NCI-H226 (cell line): ENCODE data around the gene PKNOX1.
"Not testable (repeated sequence)": the region's sequence is repeated elsewhere in the genome, so short reads cannot be mapped to it uniquely, and the experiment has no call there.

Experiments used
- DNase-seq: peaks from one replicate; pipeline ENCODE4 v3.0.0-alpha.2; 2015

The PKNOX1 gene

DNA sequence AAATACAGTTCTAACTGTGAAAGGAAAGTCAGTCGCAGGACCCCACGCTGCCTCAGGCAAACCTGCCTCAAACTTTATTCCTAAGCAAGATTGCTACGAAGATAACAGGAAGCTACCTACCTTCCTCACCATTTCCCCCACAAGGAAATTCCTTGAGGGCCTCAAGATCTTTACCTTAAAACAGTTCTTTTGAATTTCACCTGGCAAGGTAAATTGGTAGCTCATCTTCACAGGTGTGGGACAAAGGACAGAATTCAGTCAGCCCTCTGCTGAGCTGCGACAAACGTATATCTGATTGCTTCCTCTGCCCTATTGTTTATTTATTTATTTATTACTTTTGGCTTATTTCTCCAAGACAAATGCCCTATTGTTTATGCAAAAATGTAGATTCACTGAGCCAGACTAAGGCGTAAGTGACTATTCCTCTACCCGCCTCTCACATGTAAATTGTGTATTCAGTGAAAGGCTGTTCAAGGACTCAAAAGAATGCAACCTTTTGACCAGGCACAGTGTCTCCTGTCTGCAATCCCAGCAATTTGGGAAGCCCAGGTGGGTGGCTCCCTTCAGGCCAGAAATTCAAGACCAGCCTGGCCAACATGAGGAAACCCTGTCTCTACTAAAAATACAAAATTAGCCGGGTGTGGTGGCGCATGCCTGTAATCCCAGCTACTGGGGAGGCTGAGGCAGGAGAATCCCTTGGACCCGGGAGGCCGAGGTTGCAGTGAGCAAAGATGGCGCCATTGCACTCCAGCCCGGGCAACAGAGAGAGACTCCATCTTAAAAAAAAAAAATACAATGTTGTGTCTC lies 17.3 kb upstream of the PKNOX1 start:
- DNase-seq: no peak

DNA sequence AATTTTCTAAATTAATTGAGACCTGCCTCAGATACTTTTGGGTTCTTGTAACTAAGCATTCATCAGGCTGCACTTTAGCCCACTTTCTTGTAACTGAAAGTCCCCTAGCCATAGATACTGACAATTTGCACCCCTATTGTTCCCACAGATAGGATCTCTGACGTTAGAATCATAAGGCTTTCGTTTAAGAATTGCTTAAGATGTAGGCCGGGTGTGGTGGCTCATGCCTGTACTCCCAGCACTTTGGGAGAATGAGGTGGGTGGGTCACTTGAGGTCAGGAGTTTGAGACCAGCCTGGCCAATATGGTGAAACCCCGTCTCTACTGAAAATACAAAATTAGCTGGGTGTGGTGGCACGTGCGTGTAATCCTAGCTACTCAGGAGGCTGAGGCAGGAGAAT lies 16.2 kb upstream of the PKNOX1 start:
- not testable (repeated sequence) for DNase-seq

DNA sequence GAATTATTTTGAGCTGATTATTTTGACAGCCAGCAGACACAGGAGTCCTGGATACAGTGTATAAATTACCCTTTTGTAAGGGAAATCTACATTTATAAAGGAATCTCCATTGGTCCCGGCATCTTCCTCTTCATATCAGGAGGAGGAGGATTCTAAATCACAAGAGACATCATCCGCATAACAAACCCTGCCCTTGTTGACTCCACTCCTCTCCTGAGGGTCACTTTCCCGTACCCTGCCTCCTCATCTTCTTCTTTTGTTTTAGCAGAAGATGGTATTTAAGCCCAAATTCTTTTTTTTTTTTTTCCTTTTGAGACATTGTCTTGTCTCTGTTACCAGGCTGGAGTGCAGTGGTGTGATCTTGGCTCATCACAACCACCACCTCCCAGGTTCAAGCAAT lies 14.6 kb upstream of the PKNOX1 start:
- no peak for DNase-seq

DNA sequence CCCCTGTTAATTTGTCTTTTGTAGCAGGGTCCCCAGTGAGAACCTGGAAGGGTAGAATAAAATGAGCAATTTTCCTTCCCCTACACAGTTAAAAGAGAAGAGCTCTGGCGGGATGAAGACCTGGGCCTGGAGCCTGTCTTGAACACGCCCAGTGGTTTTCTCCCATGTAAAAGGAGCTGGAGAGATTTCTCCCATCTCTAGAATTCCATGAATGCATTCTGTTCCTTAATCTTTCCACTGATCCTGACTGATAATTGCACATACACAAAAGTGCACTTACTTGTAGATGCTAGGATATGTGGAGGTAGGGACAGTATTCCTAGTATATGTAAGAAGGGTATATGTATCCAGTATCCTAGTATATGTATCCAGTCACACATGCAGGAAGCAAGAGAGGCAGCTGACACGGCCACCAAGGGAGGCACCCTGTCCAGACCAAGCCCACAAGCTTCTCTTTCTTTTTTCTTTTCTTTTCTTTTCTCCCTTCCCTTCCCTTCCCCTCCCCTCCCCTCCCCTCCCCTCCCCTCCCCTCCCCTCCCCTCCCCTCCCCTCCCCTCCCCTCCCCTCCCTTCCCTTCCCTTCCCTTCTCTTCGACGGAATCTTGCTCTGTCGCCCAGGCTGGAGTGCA lies 11.9 kb upstream of the PKNOX1 start:
- DNase-seq: no peak

DNA sequence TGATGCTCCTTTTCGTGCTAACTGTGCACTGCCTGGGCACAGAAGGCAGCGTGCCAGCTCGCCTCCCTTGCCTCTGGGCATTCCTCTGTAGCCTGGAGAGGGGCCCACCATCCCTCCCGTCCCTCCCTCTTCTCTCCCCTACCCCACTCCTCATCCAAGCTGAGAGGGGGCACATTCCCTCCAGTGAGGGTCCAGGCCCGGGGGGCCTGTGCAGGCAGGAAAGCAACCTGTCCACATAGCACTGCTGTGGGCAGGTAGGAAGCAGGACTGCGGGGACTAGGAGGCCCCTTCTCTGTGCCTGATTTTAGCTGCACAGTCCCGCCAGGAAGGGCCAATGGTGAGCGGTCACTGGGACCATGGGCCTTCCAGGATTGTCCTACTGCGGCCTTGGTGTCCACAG lies 10.3 kb upstream of the PKNOX1 start:
- no peak for DNase-seq

DNA sequence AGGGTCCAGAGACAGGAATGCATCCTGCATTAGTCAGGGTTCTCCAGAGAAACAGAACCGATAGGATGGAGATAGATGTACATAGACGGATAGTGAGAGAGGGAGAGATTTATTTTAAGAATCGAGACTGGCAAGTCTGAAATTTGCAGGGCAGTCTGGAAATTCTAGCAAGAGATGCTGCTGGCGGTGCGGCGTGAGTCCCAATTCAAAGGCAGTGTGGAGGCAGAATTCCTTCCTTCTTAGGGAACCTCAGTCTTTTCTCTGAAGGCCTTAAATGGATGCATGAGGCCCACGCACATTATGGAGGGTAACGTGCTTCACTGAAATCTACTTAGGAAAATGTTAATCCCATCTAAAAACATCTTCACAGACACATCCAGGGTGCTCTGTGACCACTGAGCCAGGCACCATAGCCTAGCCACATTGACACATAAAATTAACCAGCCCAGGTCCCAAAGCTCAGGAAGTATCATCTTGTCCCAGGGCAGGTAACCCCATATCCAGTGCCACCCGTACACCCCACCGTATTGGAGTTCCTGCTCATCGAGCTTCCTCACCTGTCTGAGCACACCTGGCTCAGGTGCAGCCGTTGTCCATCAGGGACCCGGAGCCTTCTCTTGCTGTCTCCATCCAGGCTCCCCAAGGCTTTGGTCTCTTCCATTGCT lies 9.7 kb upstream of the PKNOX1 start:
- DNase-seq: no peak

DNA sequence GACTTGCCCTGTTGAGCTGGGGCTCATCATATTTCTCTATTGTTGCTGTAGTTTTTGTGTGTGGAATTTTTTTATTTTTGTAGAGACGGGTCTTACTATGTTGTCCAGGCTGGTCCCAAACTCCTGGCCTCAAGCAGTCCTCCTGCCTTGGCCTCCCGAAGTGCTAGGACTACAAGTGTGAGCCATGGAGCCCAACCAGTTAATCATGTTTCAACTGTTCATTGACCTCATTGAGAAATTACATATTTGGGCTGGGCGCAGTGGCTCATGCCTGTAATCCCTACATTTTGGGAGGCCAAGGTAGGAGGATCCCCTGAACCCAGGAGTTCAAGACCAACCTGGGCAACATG lies 9.2 kb upstream of the PKNOX1 start:
- no peak for DNase-seq

DNA sequence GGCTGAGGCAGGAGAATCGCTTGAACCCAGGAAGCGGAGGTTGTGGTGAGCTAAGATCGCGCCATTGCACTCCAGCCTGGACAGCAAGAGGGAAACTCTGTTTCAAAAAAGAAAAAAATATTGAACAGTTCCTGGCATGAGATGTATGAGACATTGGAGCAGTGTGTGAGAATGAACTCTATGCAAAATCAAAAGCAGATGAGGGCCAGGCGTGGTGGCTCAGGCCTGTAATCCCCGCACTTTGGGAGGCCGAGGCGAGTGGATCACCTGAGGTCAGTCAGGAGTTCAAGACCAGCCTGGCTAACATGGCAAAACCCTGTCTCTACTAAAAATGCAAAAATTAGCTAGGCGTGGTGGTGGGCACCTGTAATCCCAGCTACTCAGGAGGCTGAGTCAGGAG lies 6.7 kb upstream of the PKNOX1 start:
- not testable (repeated sequence) for DNase-seq

DNA sequence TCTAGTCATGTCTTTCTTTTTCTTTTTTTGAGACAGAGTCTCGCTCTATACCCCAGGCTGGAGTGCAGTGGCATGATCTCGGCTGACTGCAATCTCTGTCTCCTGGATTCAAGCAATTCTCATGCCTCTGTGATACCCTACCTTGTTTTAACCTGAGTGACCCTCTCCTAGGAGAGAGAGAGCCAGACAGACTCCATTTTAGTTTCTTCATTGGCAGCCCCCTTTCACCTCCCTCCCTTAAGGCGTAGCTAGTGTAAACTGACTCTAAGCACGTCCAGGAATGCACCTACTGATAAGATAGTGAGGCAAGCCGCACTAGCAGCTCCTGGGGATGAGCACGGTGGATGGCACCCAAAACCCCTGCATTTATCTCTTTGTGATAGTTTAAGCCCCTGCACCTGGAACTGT lies 5.2 kb upstream of the PKNOX1 start:
- peak; percentile 59 for DNase-seq

DNA sequence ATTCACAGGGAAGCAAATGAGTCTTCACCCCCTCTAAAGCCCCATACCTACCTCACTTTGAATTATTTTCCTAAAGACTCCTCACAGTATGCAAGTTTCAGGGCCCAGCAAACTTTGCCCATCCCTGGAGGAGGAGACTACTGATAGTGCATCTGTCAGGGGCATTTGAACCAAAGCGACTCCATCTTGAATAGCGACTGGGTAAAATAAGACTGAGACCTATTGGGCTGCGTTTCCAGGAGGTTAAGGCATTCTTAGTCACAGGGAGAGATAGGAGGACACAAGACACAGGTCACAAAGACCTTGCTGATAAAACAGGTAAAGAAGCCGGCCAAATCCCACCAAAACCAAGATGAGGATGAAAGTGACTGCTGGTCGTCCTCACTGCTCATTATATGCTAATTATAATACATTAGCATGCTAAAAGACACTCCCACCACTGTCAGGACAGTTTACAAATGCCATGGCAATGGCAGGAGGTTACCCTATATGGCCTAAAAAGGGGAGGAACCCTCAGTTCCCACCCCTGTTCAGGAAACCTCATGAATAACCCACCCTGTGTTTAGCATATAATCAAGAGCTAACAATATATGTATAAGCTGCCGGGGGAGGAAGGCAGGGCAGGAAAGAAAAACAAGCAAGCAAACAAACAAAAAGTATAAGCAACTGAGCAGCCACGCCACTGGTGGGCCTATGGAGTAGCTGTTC lies 3.3 kb upstream of the PKNOX1 start:
- no peak for DNase-seq

DNA sequence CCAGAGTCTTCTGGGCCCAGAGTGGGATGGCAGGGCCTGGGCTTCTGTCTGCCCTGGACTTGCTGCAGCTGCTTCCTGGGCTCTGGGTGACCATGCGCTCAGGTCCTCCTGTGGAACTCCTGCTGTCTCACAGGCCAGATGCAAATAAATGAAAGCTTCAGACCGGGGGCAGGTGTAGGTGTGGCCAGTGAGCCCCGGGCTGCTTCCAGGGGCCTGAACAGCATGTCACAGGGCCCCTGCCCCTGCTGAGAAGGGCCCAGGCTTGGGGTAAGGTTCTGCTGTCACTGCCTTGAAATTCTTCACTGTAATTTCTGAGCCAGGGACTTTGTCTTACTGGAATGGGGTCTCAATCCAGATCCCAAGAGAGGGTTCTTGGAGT lies 2.5 kb upstream of the PKNOX1 start:
- DNase-seq: no peak

DNA sequence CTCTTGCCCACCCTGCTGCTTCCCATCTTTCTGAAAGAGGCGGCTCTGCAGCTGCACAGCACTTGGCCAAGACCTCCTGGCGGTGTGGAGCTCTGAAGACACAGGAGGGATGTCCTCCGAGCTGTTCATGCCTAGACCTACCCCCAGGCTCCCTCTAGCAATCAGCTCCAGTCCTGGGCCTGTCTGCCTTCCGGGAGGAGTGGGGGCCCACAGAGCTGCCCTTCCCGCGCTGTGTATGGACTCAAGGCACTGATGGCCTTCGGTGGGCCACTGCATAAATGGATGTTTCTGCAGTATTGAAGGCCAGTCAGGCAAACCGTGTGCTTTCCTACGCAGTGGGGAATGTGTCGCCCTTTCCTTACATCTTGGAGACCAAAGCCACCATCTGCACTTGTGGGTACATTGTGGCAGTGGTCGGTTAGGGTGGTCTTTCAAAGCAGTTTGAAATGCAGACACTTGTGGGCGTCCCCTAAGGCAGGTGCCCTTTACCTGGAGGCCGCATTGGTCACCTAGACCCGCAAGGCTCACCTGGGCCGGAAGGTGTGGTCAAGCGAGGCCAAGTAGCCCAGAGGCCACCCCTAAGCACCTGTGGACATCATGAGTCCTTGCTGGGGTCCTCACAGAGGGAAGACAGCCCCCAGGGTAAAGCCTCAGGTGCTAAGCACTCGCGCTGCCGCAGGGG lies 912 bp upstream of the PKNOX1 start:
- DNase-seq: no peak

DNA sequence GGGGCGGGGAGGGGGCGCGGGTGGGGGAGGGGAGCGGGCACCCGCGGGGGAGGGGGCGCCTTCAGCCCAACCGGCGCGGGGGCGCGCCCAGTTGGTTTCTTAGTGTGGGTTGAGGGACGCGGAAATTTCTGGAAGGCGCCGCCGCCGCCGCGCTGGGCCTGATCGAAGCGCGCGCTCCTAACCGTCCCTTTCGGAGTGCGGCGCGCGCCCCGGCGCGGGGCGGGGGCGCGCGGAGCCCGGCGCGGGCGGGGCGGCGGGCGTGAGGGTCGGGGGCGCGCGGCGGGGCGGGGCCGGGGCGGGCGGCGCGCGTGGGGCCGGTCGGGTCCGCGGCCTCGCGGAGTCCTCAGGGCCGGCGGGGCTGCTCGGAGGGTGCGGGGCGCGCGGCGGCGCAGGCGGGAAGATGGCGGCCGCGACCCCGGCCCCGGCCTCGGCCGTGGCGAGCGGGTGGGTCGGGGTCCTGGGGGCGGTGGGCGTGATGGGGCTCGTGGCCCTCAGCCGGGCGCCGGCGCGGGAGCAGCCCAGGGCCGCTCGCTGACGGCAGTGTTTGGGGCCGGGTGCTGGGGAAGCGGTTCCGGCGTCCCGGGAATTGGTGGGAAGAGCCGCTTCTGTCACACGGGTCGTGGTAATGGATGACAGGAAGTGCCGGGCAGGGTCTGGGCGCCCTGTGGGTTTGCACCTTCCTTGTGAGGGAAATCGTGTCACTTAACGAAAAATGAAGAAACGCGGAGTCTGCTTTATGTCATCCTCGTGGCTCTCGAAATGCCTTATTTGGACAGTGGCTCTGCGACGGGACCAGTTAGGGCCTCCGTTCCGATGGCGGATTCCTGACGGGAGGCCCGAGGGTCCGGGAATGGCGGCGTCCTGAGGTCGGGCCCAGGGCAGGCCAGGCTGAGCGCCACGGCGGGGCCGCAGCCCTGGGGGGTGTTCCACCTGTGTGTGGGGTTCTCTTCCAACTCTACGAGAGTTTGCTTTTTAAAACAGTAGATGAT lies 764 bp downstream of the PKNOX1 start:
- peak; percentile 78 for DNase-seq

DNA sequence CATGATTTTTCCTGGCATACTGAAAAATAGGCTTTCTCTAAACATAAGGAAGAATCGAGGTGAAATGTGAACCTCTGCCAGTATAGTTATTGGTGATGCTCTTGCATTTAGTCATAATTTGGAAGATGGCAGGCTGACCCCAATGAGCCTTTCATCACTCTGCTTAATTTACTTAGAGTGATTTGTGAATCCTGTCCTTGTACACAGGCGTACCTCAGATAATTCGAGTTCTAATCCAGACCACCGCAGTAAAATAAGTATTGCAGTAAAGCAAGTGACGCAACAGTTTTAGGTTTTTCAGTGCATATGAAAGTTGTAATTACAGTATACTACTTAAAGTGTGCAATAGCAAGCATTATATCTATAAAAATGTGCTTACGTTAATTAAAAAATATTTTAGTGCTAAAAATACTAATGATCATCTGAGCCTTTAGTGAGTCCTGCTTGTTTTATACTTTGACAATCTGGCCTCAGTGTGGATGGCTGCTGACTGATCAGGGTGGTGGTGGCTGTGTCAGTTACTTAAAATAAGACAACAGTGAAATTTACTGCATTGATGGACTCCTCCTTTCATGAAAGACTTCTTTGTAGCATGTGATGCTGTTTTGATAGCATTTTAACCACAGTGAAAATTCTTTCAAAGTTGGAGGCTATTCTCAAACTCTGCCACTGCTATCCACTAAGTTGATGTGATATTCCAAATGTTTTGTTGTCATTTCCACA lies 1.7 kb downstream of the PKNOX1 start:
- no peak for DNase-seq

DNA sequence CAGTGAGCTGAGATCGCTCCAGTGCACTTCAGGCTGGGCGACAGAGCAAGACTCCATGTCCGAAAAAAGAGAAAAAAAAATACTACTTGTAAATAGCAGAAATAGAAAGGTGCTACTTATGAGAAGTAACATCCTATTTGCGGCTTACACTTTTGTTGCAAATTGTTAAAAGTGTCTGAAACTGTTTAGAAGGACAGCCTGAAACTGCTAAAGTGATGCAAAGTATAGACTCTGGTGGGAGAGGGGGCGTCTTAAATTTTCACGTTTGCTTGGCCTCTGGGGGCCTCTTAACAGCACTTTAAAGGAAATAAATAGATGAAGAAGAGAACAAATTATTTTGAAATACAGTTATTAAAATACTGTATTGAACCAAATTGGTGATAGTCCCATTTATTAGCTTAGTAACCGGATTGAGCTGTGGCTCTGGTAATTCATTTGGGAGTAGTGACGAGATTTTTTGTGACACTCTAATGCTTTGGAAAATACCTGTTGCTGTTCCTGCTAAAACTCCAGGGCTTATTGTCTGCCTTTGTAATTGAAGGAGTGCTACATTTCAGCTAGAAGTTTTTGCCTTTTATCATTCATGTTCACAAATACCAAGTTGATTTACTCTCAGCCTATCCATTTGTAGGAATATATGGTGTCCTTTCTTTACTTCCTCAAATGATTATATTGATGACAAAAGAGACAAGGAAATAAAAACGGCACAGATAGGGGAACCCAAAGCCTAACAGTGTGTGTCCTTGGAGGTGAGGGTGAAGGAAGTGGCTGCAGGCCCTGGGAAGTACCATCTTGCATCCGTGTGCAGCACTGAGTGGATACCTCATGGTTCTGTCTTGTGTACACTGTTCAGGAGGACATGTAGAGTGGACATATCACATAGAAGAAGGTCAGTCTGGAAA lies 6.2 kb downstream of the PKNOX1 start:
- no peak for DNase-seq

DNA sequence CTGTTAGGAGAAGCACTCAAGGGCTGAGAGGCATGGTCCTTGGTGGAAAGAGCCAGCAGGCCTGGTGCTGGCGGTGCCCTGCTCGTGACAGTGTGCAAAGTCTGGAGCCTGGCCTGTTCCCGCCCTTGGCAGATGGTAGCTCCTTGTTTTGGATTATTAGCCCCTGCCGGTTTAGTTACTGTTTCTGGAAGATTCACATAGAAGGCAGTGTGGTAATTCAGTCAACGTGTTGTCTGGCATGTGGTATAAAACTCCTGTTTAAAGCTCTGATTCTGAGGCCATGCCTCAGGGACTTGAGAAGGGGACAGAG lies 6.8 kb downstream of the PKNOX1 start:
- no peak for DNase-seq

DNA sequence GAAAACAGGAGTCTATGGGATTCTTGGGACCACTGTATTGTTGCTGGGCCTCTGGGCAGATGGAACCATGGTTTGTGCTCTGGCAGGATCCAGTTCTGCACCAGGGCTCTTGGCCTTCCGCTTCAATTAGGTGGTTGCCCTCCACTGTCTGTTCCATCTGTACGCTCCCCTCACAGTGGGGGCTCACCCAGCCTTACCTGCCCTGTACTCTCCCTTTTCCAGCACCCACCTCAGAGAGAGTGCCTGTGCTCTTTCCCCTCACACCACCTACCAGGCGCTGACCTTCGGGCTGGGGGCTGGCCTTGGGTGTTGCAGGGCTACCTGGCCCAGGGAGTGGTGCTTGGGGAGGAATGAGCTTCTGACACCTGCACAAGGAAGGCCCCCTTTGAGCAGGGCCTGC lies 7.5 kb downstream of the PKNOX1 start:
- DNase-seq: no peak

DNA sequence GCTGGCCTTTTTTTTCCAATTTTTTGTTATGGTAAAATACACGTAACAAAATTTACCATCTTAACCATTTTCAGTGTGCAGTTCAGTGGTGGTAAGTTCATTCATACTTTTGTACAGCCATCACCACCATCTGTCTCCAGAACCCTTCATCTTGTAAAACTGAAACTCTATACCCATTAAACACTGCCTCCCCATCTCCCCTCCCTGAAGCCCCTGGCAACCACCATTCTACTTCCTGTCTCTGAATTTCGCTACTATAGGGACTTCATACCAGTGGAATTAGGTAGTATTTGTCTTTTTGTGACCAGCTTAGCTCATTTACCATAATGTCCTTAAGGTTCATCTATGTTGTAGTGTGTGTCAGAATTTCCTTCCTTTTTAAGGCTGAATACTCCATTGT lies 8.7 kb downstream of the PKNOX1 start:
- no peak for DNase-seq

DNA sequence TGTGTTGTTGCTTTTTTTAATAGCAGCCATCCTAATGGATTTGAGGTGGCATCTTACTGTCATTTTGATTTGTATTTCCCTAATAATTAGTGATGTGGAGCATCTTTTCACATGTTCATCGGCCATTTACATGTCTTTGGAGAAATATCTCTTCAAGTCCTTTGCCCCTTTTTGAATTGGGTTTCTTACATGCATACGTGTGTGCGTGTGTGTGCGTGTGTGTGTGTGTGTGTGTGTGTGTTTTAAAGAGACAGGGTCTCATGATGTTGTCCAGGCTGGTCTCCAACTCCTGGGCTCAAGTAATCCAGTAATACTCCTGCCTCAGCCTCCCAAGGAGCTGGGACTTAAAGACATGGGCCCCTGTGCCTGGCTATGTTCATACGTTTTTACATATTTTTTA lies 9.5 kb downstream of the PKNOX1 start:
- DNase-seq: no peak

DNA sequence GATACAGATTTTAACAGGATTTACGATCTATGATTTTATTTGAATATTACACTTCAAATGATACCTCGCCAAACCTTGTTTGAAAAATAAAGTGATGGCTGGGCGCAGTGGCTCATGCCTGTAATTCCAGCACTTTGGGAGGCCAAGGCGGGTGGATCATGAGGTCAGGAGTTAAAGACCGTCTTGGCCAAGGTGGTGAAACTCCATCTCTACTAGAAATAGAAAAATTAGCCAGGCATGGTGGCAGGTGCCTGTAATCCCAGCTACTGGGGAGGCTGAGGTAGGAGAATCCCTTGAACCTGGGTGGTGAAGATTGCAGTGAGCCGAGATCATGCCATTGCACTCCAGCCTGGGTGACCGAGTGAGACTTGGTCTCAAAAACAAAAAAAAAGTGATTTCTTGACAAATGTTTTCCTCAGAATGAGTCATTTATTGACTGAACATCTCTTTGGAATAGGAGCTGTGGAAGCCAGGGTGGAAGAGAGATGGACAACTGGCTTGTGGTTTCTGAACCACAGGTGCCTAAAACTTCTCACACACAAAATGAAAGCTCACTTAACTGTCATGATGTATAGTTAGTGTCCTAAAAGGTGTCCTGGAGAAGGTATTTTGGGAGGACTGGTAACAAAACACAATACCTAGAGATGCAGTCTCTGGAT lies 11.9 kb downstream of the PKNOX1 start:
- no peak for DNase-seq
